Body of pancreas (tissue), 4 donors: ENCODE results near the gene DLG2. TPM values are rescaled to one million over a fixed set of nuclear protein-coding genes. Genes with fewer than 3 reads are reported as not detected.

ENCODE experiments used
- ATAC-seq: fragments of 150-250 bp; one replicate; pipeline ENCODE4 v1.9.1; 2016
- DNase-seq, 4 donors: peaks; one replicate each; pipeline ENCODE4 v3.0.0-alpha.2; 2019
- H3K27ac ChIP-seq, 4 donors: fragments of 200-600 bp; sonication (generic); 1 replicate in 3 of 4; 2 replicates in 1 of 4; pipeline versions ENCODE4 v1.5.1 to v1.6.1; 2016 to 2019; ENCODE audit warnings: mild to moderate bottlenecking in 1 of 4, mixed read lengths in 1 of 4, moderate library complexity in 1 of 4
- H3K27me3 ChIP-seq, 2 donors: fragments of 200-600 bp; sonication (generic); one replicate each; pipeline ENCODE4 v1.6.0; 2016; ENCODE audit warnings: mild to moderate bottlenecking in 1 of 2
- H3K36me3 ChIP-seq, 2 donors: fragments of 200-600 bp; sonication (generic); replicated peaks in 1 of 2; 2 replicates each; pipeline ENCODE4 v1.5.1; 2016; ENCODE audit warnings: low read depth in 2 of 2; ENCODE audit not compliant: insufficient read depth in 1 of 2
- H3K4me1 ChIP-seq: fragments of 200-600 bp; sonication (generic); one replicate; pipeline ENCODE4 v1.6.0; 2016
- H3K4me3 ChIP-seq, 2 donors: fragments of 200-600 bp; sonication (generic); 1 replicate in 1 of 2; 2 replicates in 1 of 2; pipeline ENCODE4 v1.5.1; 2016 to 2019
- H3K9me3 ChIP-seq, 3 donors: fragments of 200-600 bp; sonication (generic); 1 replicate in 2 of 3; 2 replicates in 1 of 3; pipeline ENCODE4 v1.5.1; 2016
- POLR2A ChIP-seq, 3 donors: fragments of 450-650 bp; IDR thresholded peaks; one replicate each; pipeline ENCODE4 v1.6.1; 2016; ENCODE audit warnings: antibody characterized with exemption in 3 of 3, mild to moderate bottlenecking in 2 of 3
- WGBS, 2 donors: methylation state at CpG; one replicate each; pipeline ENCODE4 v1.1.5; 2017; 5-methylcytosine and 5-hydroxymethylcytosine counted together
- intact Hi-C: fragments of 100-400 bp; cut with DNase I; formaldehyde crosslinking; loops from one replicate; pipeline ENCODE4 v1.15.1; 2023
- total RNA-seq, 2 donors: library from RNA; depleted of rRNA; stranded (reverse); fragments of >200 nt; gene quantifications; one replicate each; pipeline ENCODE4 v1.1.0, GENCODE V29; 2016
- TF ChIP-seq, protein P1 (sequence below), 7 experiments: fragments of 450-650 bp in 4 of 7; fragments of 200-600 bp in 3 of 7; sonication (generic) in 3 of 7; IDR thresholded peaks; one replicate each; pipeline ENCODE4 v1.5.1; 2016 to 2019; ENCODE audit warnings: antibody characterized with exemption in 7 of 7

DLG2 gene
- total RNA-seq, 2 donors from 2014 or later: 6.0 to 13.2 TPM

GRCh38 chr11:85569525-85569924, 57.6 kb downstream of the DLG2 start:
- no peak overlapping the region for H3K4me3 ChIP-seq
- no peak for TF ChIP-seq POLR2A (IDR thresholded peaks at IDR 0.05)
- TF ChIP-seq, protein P1, sequence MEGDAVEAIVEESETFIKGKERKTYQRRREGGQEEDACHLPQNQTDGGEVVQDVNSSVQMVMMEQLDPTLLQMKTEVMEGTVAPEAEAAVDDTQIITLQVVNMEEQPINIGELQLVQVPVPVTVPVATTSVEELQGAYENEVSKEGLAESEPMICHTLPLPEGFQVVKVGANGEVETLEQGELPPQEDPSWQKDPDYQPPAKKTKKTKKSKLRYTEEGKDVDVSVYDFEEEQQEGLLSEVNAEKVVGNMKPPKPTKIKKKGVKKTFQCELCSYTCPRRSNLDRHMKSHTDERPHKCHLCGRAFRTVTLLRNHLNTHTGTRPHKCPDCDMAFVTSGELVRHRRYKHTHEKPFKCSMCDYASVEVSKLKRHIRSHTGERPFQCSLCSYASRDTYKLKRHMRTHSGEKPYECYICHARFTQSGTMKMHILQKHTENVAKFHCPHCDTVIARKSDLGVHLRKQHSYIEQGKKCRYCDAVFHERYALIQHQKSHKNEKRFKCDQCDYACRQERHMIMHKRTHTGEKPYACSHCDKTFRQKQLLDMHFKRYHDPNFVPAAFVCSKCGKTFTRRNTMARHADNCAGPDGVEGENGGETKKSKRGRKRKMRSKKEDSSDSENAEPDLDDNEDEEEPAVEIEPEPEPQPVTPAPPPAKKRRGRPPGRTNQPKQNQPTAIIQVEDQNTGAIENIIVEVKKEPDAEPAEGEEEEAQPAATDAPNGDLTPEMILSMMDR (IDR thresholded peaks at IDR 0.05): no peak
- ATAC-seq (no peak), DNase-seq (no peak)
- H3K9me3 ChIP-seq: no peaks in the 10 kb centered on the region
- no peaks in the 10 kb centered on the region for H3K27me3 ChIP-seq
- WGBS, 2 donors: 86 to 91% methylated on average over 4 of the region's 4 CpGs
- H3K4me1 ChIP-seq: no peaks in the 10 kb centered on the region
- H3K27ac ChIP-seq: no peak overlapping the region
- intact Hi-C loops: no loop called here
- no peaks in the 10 kb centered on the region for H3K36me3 ChIP-seq

DNA sequence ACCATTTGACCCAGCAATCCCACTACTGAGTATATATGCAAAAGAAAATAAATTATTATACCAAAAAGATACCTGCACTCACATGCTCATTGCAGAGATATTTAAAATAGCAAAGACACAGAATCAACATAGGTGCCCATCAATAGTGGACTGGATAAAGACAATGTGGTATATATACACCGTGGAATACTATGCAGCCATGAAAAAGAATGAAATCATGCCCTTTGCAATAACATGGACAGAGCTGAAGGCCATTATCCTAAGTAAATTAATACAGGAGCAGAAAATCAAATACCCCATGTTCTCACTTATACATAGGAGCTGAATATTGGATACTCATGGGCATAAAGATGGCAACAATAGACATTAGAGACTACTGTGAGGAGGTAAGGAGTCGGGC, 68.7 kb downstream of the DLG2 start:
- WGBS, 2 donors: 84 to 93% methylated on average over 2 of the region's 2 CpGs
- H3K36me3 ChIP-seq: no peaks in the 10 kb centered on the region
- intact Hi-C loops: no loop called here
- TF ChIP-seq POLR2A (IDR thresholded peaks at IDR 0.05): no peak
- TF ChIP-seq, protein P1 (IDR thresholded peaks at IDR 0.05): no peak
- ATAC-seq: no peak
- no peaks in the 10 kb centered on the region for H3K4me1 ChIP-seq
- DNase-seq: no peak
- no peak overlapping the region for H3K4me3 ChIP-seq
- no peaks in the 10 kb centered on the region for H3K27me3 ChIP-seq
- H3K9me3 ChIP-seq: no peaks in the 10 kb centered on the region
- H3K27ac ChIP-seq: no peak overlapping the region

- intact Hi-C loops: no loop called here
- TF ChIP-seq, protein P1 (IDR thresholded peaks at IDR 0.05): no peak
- no peaks in the 10 kb centered on the region for H3K9me3 ChIP-seq
- H3K4me3 ChIP-seq: no peak overlapping the region
- DNase-seq (no peak), ATAC-seq (no peak)
- no peak overlapping the region for H3K27ac ChIP-seq
- no peaks in the 10 kb centered on the region for H3K27me3 ChIP-seq
- 65 to 71% methylated on average over 1 of the region's 1 CpG for WGBS, 2 donors
- no peaks in the 10 kb centered on the region for H3K4me1 ChIP-seq
- no peaks in the 10 kb centered on the region for H3K36me3 ChIP-seq
Observed at GRCh38 chr11:85551881-85552280, 75.3 kb downstream of the DLG2 start.

DNA sequence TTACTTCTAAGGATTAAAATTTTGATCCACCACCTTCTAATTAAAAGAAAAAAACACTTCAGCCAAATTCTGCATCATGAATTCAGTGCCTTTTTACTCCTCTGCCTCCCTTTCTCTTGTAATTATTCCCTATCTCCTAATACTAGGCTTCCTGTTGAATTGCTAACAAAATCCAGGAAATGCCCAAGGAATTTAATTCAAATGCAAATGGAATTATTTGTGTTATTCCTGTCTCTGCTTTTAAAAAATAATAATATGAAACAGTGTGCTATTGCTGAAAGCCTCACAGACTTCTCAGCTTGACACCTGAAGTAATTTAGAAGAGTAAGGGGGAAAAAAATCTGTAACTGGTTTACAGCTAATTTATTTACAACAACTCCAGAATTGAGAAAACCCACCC, 85.5 kb downstream of the DLG2 start:
- Histone ChIP-seq H3K4me3 (no peak overlapping the region), H3K4me1 (no peaks in the 10 kb centered on the region), H3K36me3 (no peaks in the 10 kb centered on the region), H3K9me3 (no peaks in the 10 kb centered on the region), H3K27ac (no peak overlapping the region), H3K27me3 (no peaks in the 10 kb centered on the region)
- TF ChIP-seq, protein P1 (IDR thresholded peaks at IDR 0.05): no peak
- TF ChIP-seq POLR2A (IDR thresholded peaks at IDR 0.05): no peak
- DNase-seq (no peak), ATAC-seq (no peak)
- intact Hi-C loops: no loop called here

- TF ChIP-seq, protein P1 (IDR thresholded peaks at IDR 0.05): no peak
- TF ChIP-seq POLR2A (IDR thresholded peaks at IDR 0.05): no peak
- Histone ChIP-seq H3K36me3 (no peaks in the 10 kb centered on the region), H3K27me3 (no peaks in the 10 kb centered on the region), H3K27ac (no peak overlapping the region), H3K4me3 (no peak overlapping the region), H3K4me1 (no peaks in the 10 kb centered on the region), H3K9me3 (no peaks in the 10 kb centered on the region)
- 67 to 82% methylated on average over 6 of the region's 6 CpGs for WGBS, 2 donors
- intact Hi-C loops: no loop called here
- DNase-seq: no peak
- ATAC-seq: no peak
Observed at GRCh38 chr11:85540635-85541205, 86.4 kb downstream of the DLG2 start.
